ENCODE measurements around the gene PFKM.
A peak's percentile ranks its signal among the peaks of the same experiment; 100 is the strongest.

Gene PFKM

DNA sequence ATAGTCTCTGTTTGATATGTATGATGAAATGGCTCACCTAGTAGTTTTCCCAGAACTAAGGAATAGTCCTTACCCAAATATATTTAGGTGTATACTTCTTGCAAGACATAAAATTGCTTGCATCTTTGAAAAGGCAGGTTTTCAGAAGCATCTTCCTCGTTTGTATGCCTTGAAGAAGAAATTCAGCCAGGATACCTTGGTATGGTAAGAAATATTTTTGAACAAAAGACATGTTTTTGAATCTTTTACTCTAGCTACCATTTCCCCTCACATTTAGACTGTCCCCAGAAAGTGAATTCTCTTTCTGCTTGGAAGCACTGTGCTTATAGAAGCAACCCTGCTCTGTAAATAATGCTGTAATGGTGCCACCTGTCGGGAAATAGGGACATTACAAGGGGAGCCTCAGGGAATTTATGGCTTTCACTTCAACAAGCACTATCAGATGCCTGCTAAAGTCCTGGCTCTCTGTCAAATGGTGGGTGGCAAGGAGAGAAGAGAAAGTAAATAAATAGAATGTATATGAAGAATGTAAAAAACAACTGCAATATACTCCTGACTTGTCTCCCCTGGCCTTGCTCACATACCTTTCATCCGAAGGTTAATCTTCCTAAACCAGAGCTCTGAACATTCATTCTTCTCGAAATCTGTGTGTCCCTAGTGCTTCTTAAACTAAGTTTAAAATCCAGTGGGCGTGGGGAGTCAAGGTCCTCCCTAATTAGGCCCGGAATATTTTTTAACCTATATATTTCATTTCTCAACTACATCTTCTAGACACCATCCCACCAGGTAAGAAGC is 70.4 kb downstream of the PFKM start:
- peak; percentile 75 for DNase-seq

DNA sequence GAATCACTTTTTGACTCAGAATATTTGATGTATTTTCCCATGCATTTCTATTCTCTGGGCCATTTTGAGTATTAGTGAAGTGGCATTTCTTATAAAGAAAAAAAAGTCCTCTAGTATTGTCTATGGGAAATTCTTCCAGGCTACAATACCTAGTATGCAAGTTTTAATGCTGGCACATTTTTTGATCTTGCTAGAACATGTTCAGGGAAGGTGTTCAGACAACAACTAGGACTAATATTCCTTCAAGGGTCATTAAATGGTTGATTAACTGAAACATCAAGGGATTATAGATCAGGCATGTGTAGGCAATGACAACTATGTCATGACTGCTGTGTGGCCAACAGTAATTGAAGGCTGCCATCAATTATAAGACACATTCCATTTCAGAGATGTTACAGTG is 71.9 kb downstream of the PFKM start:
- DNase-seq, result no peak

DNA sequence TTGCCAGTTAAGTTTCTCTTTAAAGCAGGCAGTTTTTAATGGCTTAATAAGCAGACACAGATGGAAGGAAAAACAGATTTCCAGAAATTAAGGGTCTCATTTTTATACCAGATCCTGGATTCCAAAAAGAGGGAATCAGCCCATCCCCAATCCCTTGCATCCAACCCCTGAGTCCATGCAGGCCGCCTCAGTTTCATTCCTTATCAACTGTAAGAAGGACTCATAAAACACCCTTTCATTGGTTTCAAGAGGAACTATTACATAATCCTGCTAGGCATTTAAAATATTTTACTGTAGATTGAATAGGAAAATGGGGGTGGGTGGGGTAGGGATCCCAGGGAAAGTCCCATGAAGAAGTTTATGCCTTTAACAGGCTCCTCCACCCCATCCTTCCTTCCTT is 73.7 kb downstream of the PFKM start:
- DNase-seq, result no peak

DNA sequence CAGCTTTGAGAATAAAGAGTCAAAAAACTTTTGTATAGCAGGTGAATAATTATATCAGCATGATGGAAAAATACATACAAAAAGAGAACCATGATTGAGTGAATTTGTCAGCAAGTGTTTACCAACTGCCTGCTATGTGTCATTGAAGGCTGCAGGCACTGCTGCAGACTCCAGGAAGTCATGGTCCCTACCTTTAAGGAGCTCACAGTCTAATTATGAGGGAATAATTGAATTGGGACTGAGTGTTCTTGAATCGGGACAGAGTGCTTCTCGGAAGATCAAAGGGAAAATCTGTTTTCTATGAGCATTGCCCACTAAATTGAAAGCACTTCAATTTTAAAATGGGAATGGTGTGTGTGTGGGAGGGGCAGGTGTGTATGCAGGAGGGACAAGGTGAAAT is 74.5 kb downstream of the PFKM start:
- no peak for DNase-seq

DNA sequence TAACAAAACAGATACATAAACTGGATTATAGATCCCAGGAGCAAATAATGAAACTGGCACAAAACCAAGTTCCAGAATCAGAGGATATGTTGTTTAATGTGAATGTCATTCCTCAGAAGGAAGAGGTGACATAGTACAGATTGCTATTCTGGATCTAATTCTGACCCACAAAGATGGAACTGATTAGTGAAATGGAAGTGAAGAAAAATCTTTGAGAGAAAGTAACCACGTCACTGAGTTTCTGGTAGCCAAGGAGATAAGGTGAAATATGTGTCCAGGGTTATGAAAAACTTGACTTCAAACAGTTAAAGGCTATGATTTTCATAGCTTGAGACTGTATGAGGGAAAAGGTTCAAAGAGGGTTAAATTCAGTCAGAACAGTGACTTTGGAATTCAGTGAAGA is 75.6 kb downstream of the PFKM start:
- no peak for DNase-seq
